DMS53 (cell line): ENCODE results near the gene HADHB.
"Not testable (repeated sequence)": the region's sequence is repeated elsewhere in the genome, so short reads cannot be mapped to it uniquely, and the experiment has no call there.

Source experiments
- DNase-seq: peaks from one replicate; lab custom pipeline; 2025; lab: John Stamatoyannopoulos, UW

Gene HADHB

GRCh38 chr2:26329083-26329482 lies 84.3 kb downstream of the HADHB start:
- DNase-seq: not testable (repeated sequence)

- peak; percentile 82 for DNase-seq
Observed at GRCh38 chr2:26330114-26330549, 85.4 kb downstream of the HADHB start.

GRCh38 chr2:26330604-26331003 lies 85.9 kb downstream of the HADHB start:
- DNase-seq: no peak

GRCh38 chr2:26331321-26331720 lies 86.6 kb downstream of the HADHB start:
- DNase-seq: not testable (repeated sequence)

- peak; percentile 7 for DNase-seq
Observed at GRCh38 chr2:26333293-26333692, 88.6 kb downstream of the HADHB start.

- DNase-seq: no peak
Observed at GRCh38 chr2:26335231-26335630, 90.5 kb downstream of the HADHB start.

- DNase-seq: no peak
Observed at GRCh38 chr2:26336719-26337118, 92.0 kb downstream of the HADHB start.

- DNase-seq: no peak
Observed at GRCh38 chr2:26337298-26337697, 92.6 kb downstream of the HADHB start.
